Karpas-422 (cell line): Measurements from ENCODE around the gene UBR1. TPM values are rescaled to one million over a fixed set of nuclear protein-coding genes. Genes with fewer than 3 reads are reported as not detected.
A peak's percentile ranks its signal among the peaks of the same experiment; 100 is the strongest.

Source experiments
- DNase-seq: peaks from one replicate; pipeline ENCODE4 v3.0.0-alpha.2; 2015
- H2AFZ ChIP-seq: fragments of 200-600 bp; sonication (generic); 2 replicates; pipeline ENCODE4 v1.6.1; 2014; ENCODE audit warnings: antibody characterized with exemption, low read length, mixed read lengths
- H3K27ac ChIP-seq: fragments of 200-600 bp; sonication (generic); 2 replicates; pipeline ENCODE4 v1.5.1; 2014; ENCODE audit warnings: mild to moderate bottlenecking, low read length, moderate library complexity
- H3K27me3 ChIP-seq: fragments of 200-600 bp; sonication (generic); 2 replicates; pipeline ENCODE4 v1.6.1; 2014; ENCODE audit warnings: low read length, mixed read lengths
- H3K36me3 ChIP-seq: fragments of 200-600 bp; sonication (generic); 2 replicates; pipeline ENCODE4 v1.6.1; 2014; ENCODE audit warnings: low read length, mixed read lengths; ENCODE audit not compliant: insufficient read depth
- H3K4me1 ChIP-seq: fragments of 200-600 bp; sonication (generic); 2 replicates; pipeline ENCODE4 v1.6.1; 2014; ENCODE audit warnings: mild to moderate bottlenecking, low read length, mixed read lengths
- H3K4me2 ChIP-seq: fragments of 200-600 bp; sonication (generic); 2 replicates; pipeline ENCODE4 v1.6.1; 2014; ENCODE audit warnings: low read length, low read depth, mild to moderate bottlenecking; ENCODE audit not compliant: poor library complexity, severe bottlenecking
- H3K4me3 ChIP-seq: fragments of 200-600 bp; sonication (generic); 2 replicates; pipeline ENCODE4 v1.5.1; 2014; ENCODE audit warnings: mild to moderate bottlenecking, antibody characterized with exemption, low read length, mixed read lengths
- H3K79me2 ChIP-seq: fragments of 200-600 bp; sonication (generic); 2 replicates; pipeline ENCODE4 v1.6.1; 2014; ENCODE audit warnings: mild to moderate bottlenecking, low read length, mixed read lengths
- H3K9ac ChIP-seq: fragments of 200-600 bp; sonication (generic); 2 replicates; pipeline ENCODE4 v1.6.0; 2014; ENCODE audit warnings: low read length
- H3K9me2 ChIP-seq: fragments of 200-600 bp; sonication (generic), shearing (Covaris generic); replicated peaks from 2 replicates; pipeline ENCODE4 v1.6.0; 2014; ENCODE audit warnings: mild to moderate bottlenecking, low read length, moderate library complexity; ENCODE audit not compliant: insufficient read depth
- H3K9me3 ChIP-seq: fragments of 300-700, 200-600 bp; sonication (generic); 2 replicates; pipeline ENCODE4 v1.6.1; 2014; ENCODE audit warnings: low read length, mixed read lengths
- H4K20me1 ChIP-seq: fragments of 200-600 bp; sonication (generic); 2 replicates; pipeline ENCODE4 v1.6.1; 2014; ENCODE audit warnings: mild to moderate bottlenecking, antibody characterized with exemption, low read length, low read depth; ENCODE audit not compliant: insufficient read depth
- total RNA-seq: library from RNA; depleted of rRNA; stranded (reverse); fragments of >200 nt; shearing (Covaris generic); gene quantifications from 2 replicates; pipeline ENCODE4 v1.2.3, GENCODE V29; 2014; ENCODE audit warnings: low replicate concordance; rRNA removed

The UBR1 gene
- total RNA-seq, result 25.8 and 56.0 TPM in 2 replicates

- Histone ChIP-seq H3K4me1 (peaks cover 20% of the 10 kb centered on the region), H3K36me3 (peaks cover 18% of the 10 kb centered on the region; the same call in 1 of the 2 replicates), H3K79me2 (peaks cover 54% of the 10 kb centered on the region), H4K20me1 (no peaks in the 10 kb centered on the region), H3K9ac (peak within 1 kb of the TSS; percentile 85), H3K4me2 (peak within 1 kb of the TSS; percentile 99), H3K27me3 (no peaks in the 10 kb centered on the region), H3K4me3 (peak within 1 kb of the TSS; percentile 87), H3K9me3 (no peaks in the 10 kb centered on the region), H2AFZ (peak within 1 kb of the TSS; percentile 76), H3K9me2 (no peaks in the 10 kb centered on the region), H3K27ac (peak within 1 kb of the TSS; percentile 71)
- DNase-seq, result peak; percentile 97
These were observed at the start of gene UBR1 for GRCh38 chr15:43105778-43106485. Gene UBR1, minus strand, starts transcription at chr15:43106038. Its CDS starts 16 bp downstream, at chr15:43106022.

- peaks cover 76% of the 10 kb centered on the region for H3K36me3 ChIP-seq
- DNase-seq, result no peak
- no peak overlapping the region for H2AFZ ChIP-seq
- no peak overlapping the region for H3K4me2 ChIP-seq
- no peaks in the 10 kb centered on the region for H3K9me3 ChIP-seq
- H4K20me1 ChIP-seq, result no peaks in the 10 kb centered on the region
- no peak overlapping the region for H3K27ac ChIP-seq
- H3K27me3 ChIP-seq, result no peaks in the 10 kb centered on the region
- H3K9ac ChIP-seq, result no peak overlapping the region
- no peak overlapping the region for H3K4me3 ChIP-seq
- H3K4me1 ChIP-seq, result no peaks in the 10 kb centered on the region
- H3K79me2 ChIP-seq, result peaks cover 16% of the 10 kb centered on the region
- no peaks in the 10 kb centered on the region for H3K9me2 ChIP-seq
These were observed 47.4 kb upstream of the UBR1 start for GRCh38 chr15:43153269-43153668.

GRCh38 chr15:43151688-43152087 lies 45.9 kb upstream of the UBR1 start:
- no peaks in the 10 kb centered on the region for H3K4me1 ChIP-seq
- H2AFZ ChIP-seq, result no peak overlapping the region
- no peak for DNase-seq
- no peaks in the 10 kb centered on the region for H3K9me3 ChIP-seq
- H3K4me3 ChIP-seq, result no peak overlapping the region
- H3K27ac ChIP-seq, result no peak overlapping the region
- H4K20me1 ChIP-seq, result no peaks in the 10 kb centered on the region
- H3K36me3 ChIP-seq, result peaks cover 68% of the 10 kb centered on the region
- H3K27me3 ChIP-seq, result no peaks in the 10 kb centered on the region
- no peak overlapping the region for H3K4me2 ChIP-seq
- H3K79me2 ChIP-seq, result peaks cover 5% of the 10 kb centered on the region
- H3K9ac ChIP-seq, result no peak overlapping the region
- no peaks in the 10 kb centered on the region for H3K9me2 ChIP-seq

GRCh38 chr15:43150191-43150929 lies 44.5 kb upstream of the UBR1 start:
- no peaks in the 10 kb centered on the region for H3K27me3 ChIP-seq
- H3K4me2 ChIP-seq, result no peak overlapping the region
- H2AFZ ChIP-seq, result no peak overlapping the region
- H3K9me2 ChIP-seq, result no peaks in the 10 kb centered on the region
- peaks cover 11% of the 10 kb centered on the region for H3K79me2 ChIP-seq
- no peak overlapping the region for H3K27ac ChIP-seq
- H3K9ac ChIP-seq, result no peak overlapping the region
- H3K9me3 ChIP-seq, result no peaks in the 10 kb centered on the region
- H4K20me1 ChIP-seq, result no peaks in the 10 kb centered on the region
- peaks cover 70% of the 10 kb centered on the region for H3K36me3 ChIP-seq
- no peaks in the 10 kb centered on the region for H3K4me1 ChIP-seq
- H3K4me3 ChIP-seq, result no peak overlapping the region
- no peak for DNase-seq

- Histone ChIP-seq H4K20me1 (no peaks in the 10 kb centered on the region), H3K4me3 (no peak overlapping the region), H3K27ac (no peak overlapping the region), H3K36me3 (peaks cover 42% of the 10 kb centered on the region), H3K4me2 (no peak overlapping the region), H3K9me2 (no peaks in the 10 kb centered on the region), H3K9me3 (no peaks in the 10 kb centered on the region), H3K27me3 (no peaks in the 10 kb centered on the region), H3K9ac (no peak overlapping the region), H3K79me2 (peaks cover 22% of the 10 kb centered on the region), H2AFZ (no peak overlapping the region), H3K4me1 (peaks cover 19% of the 10 kb centered on the region)
- no peak for DNase-seq
These were observed 40.3 kb upstream of the UBR1 start for GRCh38 chr15:43146184-43146583.

- peak overlapping the region; percentile 48 for H3K27ac ChIP-seq
- H2AFZ ChIP-seq, result no peak overlapping the region
- no peak overlapping the region for H3K4me3 ChIP-seq
- no peaks in the 10 kb centered on the region for H3K27me3 ChIP-seq
- no peaks in the 10 kb centered on the region for H3K9me3 ChIP-seq
- H3K36me3 ChIP-seq, result peaks cover 46% of the 10 kb centered on the region; the same call in 1 of the 2 replicates
- H3K4me1 ChIP-seq, result peaks cover 19% of the 10 kb centered on the region
- H4K20me1 ChIP-seq, result no peaks in the 10 kb centered on the region
- no peak overlapping the region for H3K9ac ChIP-seq
- H3K79me2 ChIP-seq, result peaks cover 17% of the 10 kb centered on the region
- H3K9me2 ChIP-seq, result no peaks in the 10 kb centered on the region
- DNase-seq, result peak; percentile 52
- no peak overlapping the region for H3K4me2 ChIP-seq
These were observed 38.7 kb upstream of the UBR1 start for GRCh38 chr15:43144512-43144911.

- Histone ChIP-seq H3K36me3 (peaks cover 50% of the 10 kb centered on the region; the same call in 1 of the 2 replicates), H3K9me3 (no peaks in the 10 kb centered on the region), H3K4me2 (peak overlapping the region; percentile 0), H3K79me2 (peaks cover 17% of the 10 kb centered on the region), H3K4me1 (peaks cover 19% of the 10 kb centered on the region), H3K27me3 (no peaks in the 10 kb centered on the region), H4K20me1 (no peaks in the 10 kb centered on the region), H2AFZ (no peak overlapping the region), H3K4me3 (no peak overlapping the region), H3K9me2 (no peaks in the 10 kb centered on the region), H3K27ac (peak overlapping the region; percentile 48), H3K9ac (no peak overlapping the region)
- peak; percentile 47 for DNase-seq
These were observed 37.5 kb upstream of the UBR1 start for GRCh38 chr15:43143203-43143941.

- Histone ChIP-seq H3K9me3 (no peaks in the 10 kb centered on the region), H4K20me1 (peaks cover 6% of the 10 kb centered on the region; the same call in 1 of the 2 replicates), H3K4me3 (peak overlapping the region; percentile 69), H3K9me2 (no peaks in the 10 kb centered on the region), H3K79me2 (peaks cover 40% of the 10 kb centered on the region), H3K9ac (no peak overlapping the region), H3K36me3 (peaks cover 38% of the 10 kb centered on the region), H3K27me3 (no peaks in the 10 kb centered on the region), H3K4me2 (peak overlapping the region; percentile 72), H3K27ac (no peak overlapping the region), H2AFZ (no peak overlapping the region), H3K4me1 (peaks cover 18% of the 10 kb centered on the region)
- no peak for DNase-seq
These were observed 29.5 kb upstream of the UBR1 start for GRCh38 chr15:43135351-43135750.
